Measurements from ENCODE around the gene PRKAG2.

The PRKAG2 gene

DNA sequence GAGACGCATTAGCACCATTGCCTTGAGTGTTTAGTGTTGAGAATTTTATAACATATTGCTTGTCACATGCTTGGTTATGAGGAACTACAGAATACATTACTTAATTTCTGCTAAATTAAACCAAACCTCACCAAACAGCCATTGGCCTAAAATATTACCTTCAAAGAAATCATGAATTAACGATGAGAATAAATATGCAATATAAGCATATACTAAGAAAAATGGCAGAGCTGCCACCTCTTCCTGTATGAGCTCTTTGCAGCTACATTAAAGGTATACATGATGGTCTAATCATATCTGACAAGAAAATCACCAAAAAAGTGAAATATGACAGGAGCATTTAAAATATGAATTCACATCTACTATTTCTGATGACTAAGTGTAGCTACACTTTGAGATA is 352.1 kb downstream of the PRKAG2 start:
- DNase-seq: no peak

GRCh38 chr7:151524331-151524730 is 352.6 kb downstream of the PRKAG2 start:
- DNase-seq: no peak

DNA sequence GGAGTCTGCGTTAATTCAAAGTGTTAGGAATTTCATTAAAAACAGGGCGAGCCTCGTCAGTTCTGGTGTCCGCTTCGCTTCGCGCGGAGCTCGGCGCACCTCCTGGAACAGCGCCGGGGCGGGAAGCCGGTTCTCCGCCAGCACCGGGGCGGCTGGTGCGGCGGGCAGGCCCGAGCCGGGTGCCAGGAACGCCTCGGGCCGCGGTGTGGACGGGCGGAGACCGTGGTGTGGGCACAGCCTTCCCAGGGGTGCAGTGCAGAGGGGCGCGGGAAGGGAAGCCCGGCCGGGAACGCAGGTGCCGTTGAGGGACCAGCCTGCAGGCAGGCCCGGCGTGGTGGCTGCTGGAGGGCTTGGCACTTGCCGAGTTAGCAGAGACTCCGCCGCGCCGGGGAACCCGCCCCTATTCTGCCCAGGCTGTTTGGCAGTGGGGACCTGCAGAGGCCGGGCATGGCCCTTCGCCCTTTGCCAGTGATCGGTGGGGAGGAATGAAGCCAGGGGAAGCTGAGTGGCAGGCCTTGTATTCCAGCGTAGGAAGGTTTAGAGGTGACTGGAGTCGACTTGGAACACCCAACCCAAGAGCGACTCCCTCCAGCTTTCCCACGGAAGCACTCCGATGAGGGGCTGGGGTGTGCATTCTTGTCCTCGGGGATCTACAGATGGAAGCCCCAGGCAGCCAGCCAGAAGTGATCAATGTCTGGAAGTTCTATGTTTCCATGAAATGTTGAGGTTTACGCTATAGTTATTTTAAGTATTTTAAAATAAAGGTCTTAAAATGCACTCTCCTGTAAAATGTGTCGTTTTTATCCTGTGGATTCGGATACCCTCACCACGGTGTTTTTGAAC is 356.3 kb downstream of the PRKAG2 start:
- peak; percentile 52 for DNase-seq

GRCh38 chr7:151519765-151520418 is 357.0 kb downstream of the PRKAG2 start, which contains the start of gene RHEB:
Gene RHEB, minus strand, starts transcription at chr7:151519895. Its CDS starts 384 bp downstream, at chr7:151519511.
- DNase-seq: peak; percentile 99

DNA sequence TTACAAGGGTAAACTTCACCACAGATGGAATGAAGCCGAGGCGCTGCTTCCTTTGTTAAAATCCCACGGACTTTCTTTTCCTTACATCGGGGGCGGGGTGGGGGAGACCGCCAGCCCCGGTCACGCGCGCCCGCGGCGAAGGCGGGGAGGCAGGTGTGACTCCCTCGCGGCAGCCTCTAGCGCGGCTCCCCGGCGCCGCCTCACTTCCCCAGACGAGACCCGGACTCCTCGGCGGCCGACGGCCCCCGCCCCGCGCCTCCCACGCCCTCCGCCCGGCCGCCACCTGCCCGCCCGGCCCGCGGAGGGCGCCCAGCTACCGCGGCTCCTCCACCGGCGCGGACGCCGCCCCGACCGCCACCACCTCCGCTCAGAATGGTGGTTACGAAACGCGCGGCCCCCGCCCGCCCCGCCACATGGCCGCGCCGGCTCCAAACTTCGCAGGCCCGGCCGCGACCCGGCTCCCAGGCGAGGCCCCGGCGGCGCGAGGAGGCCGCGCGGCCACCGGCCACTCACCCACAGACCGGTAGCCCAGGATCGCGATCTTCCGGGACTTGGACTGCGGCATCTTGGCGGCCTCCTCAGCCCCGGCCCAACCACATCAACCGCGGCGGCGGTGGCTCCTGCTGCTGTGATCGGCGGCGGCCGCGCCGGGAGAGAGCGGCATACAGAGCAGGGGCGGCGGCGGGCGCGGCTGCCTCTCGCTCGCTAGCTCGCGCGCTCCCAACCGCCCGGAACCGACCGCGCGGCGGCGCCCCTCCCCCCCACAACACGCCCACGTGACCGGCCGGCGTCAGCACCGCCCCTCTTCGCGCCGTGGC is 357.8 kb downstream of the PRKAG2 start:
- peak; percentile 45 for DNase-seq

- peak; percentile 70 for DNase-seq
These were observed 358.6 kb downstream of the PRKAG2 start for GRCh38 chr7:151518105-151518946.

GRCh38 chr7:151517601-151518104 is 359.3 kb downstream of the PRKAG2 start:
- DNase-seq: no peak

- DNase-seq: no peak
These were observed 361.7 kb downstream of the PRKAG2 start for GRCh38 chr7:151515276-151515565.

DNA sequence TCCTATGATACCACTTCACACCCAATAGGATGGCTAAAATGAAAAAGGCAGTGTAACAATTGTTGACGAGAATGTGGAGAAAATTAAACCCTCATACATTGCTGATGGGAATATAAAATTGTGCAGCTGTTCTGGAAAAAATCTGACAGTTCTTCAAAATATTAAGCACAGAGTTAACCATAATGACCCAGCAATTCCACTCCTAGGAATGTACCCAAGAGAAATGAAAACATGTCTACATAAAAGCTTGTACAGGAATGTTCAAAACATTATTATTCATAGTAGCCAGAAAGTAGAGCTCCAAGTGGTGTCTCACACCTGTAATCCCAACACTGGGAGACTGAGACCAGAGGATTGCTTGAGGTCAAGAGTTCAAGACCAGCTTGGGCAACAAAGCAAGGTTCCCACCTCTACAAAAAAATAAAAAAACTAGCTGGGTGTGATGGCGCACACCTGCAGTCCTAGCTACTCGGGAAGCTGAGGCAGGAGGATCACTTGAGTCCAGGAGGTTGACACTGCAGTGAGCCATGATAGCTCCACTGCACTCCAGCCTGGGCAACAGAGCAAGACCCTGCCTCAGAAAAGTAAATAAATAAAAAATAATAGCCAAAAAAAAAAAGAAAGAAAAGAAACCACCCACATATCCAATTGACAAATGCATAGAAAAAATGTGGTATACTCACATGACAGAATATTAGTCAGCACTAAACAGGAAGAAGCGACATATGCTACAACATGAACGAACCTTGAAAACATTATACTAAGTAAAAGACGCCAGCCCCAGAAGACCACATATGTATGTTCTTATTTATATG is 362.2 kb downstream of the PRKAG2 start:
- DNase-seq: no peak

GRCh38 chr7:151513133-151513532 is 363.8 kb downstream of the PRKAG2 start:
- no peak for DNase-seq

DNA sequence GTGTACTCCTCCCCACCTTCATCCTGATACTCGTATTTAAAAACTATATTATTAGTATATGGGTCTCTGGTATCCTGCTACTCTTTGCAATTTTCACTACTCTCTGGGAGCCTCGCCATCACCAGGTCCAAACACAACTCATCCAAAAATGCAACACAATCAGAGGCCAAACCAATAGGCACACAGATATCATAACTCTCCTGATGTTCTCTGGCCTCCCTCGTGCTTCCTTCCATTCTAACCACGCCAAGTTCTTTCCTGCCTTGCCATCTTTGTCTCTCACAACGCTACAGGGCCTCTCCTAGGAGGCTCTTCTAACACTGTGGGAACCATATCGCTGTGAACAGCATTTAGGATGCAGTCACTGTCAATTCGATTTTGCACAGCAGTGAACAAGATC is 364.6 kb downstream of the PRKAG2 start:
- DNase-seq: no peak

DNA sequence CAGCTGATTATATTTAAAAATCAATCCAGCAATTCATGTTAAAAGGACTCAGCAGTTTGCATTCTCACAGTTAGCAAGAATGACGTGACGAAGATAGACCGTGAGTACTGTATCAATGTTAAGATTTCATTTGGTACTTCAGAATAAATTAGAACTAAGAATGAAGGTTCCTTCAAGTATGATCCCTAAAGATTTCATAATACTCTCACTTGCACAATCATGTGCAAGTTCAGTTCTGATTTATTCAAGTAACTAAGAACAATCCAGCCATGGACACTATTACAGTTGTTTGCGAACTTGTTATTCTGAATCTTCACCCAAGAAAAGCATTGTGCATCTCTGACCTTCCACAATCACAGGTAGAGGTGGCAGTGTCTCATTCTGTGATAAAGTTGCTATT is 365.0 kb downstream of the PRKAG2 start:
- DNase-seq: no peak

DNA sequence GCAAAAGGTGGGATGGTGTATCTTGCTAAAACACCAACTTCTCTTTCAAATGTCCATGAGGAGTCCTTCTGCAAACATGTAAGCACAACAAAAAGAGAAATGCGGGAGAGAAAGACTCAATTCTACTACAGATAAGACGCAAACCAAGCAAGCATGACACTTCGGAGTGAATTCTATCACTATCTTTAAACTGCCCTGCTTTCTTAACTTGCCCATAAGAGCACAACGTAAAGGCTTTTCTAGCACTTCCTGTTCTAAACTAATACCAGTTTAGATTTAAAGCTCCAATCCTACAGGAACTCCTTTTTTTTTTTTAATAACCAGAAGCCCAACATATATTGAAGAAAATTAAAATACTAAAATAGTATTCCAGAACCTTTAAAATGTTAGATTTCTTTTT is 365.6 kb downstream of the PRKAG2 start:
- no peak for DNase-seq

DNA sequence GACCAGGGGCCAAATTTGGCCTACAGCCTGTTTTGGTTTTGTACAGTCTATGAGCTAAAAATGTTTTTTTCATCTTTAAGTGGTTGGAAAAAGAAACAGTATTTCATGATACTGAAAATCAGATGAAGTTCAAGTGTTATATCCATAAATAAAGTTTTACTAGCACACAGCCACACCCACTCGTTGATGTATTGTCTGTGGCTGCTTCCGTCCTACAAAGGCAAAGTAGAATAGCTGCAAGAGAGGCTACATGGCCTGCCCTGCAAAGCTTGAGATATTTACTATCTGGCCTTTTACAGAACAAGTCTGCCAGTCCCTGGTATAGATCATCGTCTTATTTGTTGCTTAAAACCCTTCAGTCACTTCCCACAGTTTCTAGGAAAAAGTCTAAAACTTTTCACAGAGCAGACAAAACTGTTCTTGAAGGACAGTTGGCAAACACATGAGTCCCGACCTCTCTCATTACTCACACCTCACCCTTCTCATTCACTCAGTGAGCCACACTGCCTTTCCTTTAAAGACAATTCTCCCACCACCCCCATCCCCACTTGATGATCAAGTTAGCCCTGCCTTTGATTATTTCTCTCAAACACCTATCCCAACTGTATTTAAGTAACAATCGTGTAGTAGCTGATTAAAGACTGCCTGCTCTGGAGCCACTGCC is 367.1 kb downstream of the PRKAG2 start:
- DNase-seq: no peak

DNA sequence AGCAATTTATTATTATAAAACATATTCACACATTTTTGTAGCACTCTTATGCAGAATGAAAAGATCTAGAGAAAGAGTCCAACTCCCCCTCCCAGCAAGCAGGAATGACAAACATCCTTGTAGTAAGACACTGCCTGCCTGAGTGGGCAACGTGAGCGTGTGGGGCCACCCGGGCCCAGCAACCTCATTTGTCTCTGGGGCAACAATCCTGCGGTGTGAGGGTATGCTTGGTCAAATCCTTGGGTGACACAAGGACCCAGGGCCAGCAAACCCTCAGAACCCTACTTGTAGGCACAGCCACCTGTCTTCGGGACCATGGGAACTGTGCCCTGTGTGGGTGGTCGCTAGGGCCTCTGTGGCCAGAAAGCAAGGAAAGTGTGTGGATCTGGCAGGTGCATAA is 367.9 kb downstream of the PRKAG2 start:
- DNase-seq: no peak

DNA sequence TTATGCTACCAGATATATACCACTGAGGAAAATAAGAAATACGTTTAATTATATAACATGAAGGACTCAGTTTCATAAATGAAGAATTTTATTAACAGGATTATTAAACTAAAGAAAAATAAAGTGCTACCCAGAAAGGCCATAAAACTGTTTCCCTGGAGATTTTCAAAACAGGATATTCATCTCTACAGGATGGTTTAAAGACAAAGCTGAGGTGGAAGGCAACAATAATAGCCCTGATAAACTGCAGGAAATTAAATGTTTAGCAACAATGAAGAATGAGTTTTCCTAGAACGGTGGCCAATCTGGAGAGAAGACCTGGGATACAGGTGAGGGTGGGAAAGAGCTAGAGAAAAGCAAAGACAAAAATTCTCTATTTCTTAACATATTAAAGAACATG is 369.1 kb downstream of the PRKAG2 start:
- DNase-seq: no peak

- no peak for DNase-seq
These were observed 370.0 kb downstream of the PRKAG2 start for GRCh38 chr7:151506901-151507382.

Data from stimulated activated CD4-positive, alpha-beta T cell treated with anti-CD3 and anti-CD28 coated beads, Interleukin-1b, Interleukin-23, amount 100 ng/mL, for 48 hours (primary cell).